Hematopoietic multipotent progenitor cell treated with erythropoietin and hydrocortisone succinate and interleukin-3 and kit ligand, for 17 days (in vitro differentiated cells): ENCODE measurements around the gene COL4A2.

Source experiments
- DNase-seq: peaks from one replicate; pipeline ENCODE4 v3.0.0-alpha.2; 2015; ENCODE audit warnings: low spot score

Gene COL4A2

GRCh38 chr13:110272227-110272626 is 34.9 kb upstream of the COL4A2 start:
- no peak for DNase-seq

- DNase-seq = no peak
Measured at GRCh38 chr13:110272651-110273050, 34.4 kb upstream of the COL4A2 start.

- DNase-seq = no peak
Measured at GRCh38 chr13:110273254-110273653, 33.8 kb upstream of the COL4A2 start.

- no peak for DNase-seq
Measured at GRCh38 chr13:110274687-110275086, 32.4 kb upstream of the COL4A2 start.

GRCh38 chr13:110275931-110276552 is 31.0 kb upstream of the COL4A2 start:
- DNase-seq = no peak

GRCh38 chr13:110276553-110276950 is 30.5 kb upstream of the COL4A2 start:
- DNase-seq = no peak

GRCh38 chr13:110277357-110277975 is 29.6 kb upstream of the COL4A2 start:
- DNase-seq = no peak

- DNase-seq = no peak
Measured at GRCh38 chr13:110278859-110279258, 28.2 kb upstream of the COL4A2 start.

- DNase-seq = no peak
Measured at GRCh38 chr13:110279684-110280083, 27.4 kb upstream of the COL4A2 start.

GRCh38 chr13:110280231-110280813 is 26.8 kb upstream of the COL4A2 start:
- no peak for DNase-seq

GRCh38 chr13:110280985-110281688 is 25.9 kb upstream of the COL4A2 start:
- no peak for DNase-seq

- no peak for DNase-seq
Measured at GRCh38 chr13:110281736-110282135, 25.3 kb upstream of the COL4A2 start.

- DNase-seq = no peak
Measured at GRCh38 chr13:110282316-110282841, 24.7 kb upstream of the COL4A2 start.

GRCh38 chr13:110283736-110284517 is 23.2 kb upstream of the COL4A2 start:
- DNase-seq = no peak

GRCh38 chr13:110284779-110285484 is 22.2 kb upstream of the COL4A2 start:
- no peak for DNase-seq

- DNase-seq = no peak
Measured at GRCh38 chr13:110285991-110286832, 20.9 kb upstream of the COL4A2 start.

GRCh38 chr13:110286833-110287819 is 20.0 kb upstream of the COL4A2 start:
- no peak for DNase-seq

GRCh38 chr13:110289174-110289573 is 17.9 kb upstream of the COL4A2 start:
- DNase-seq = no peak

GRCh38 chr13:110289661-110290060 is 17.4 kb upstream of the COL4A2 start:
- no peak for DNase-seq
